Measurements from ENCODE around the gene PDE9A.
"Not testable (repeated sequence)": the region's sequence is repeated elsewhere in the genome, so short reads cannot be mapped to it uniquely, and the experiment has no call there.

The PDE9A gene

DNA sequence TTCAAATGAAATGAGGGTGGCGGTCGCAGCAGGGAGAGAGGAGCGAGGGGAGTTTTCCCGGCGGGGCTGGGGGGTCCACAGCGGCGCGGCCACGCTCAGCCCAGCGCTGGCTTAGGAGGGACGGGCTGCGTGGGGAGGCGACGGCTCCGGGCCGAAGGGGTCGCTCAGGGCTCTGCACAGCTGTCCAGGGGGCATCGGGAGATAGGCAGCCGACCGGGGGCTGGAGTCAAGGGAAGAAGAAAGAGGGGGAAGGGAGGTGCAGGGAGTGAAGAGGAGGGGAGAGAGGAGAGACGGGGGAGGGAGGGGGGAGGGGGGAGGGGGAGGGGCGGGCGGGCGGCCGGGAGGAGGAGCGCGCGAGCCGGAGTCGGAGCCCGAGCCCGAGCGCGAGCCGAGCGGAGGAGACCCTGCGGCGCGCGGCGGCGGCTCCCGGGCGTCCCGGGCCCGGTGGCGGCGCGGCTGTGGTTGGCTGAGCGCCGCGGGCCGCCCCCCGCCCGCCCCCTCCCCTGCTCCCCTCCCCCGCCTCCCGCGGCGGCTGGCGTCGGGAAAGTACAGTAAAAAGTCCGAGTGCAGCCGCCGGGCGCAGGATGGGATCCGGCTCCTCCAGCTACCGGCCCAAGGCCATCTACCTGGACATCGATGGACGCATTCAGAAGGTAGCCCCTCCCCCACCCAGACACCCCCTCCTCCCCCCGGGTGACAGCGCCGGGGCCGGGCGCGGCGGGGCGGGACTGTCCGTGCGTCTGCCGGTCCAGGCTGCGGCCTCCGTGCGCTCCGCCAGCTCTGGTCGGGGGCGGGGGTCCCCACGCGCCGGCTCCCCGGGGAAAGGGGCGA lies at the start of gene PDE9A:
PDE9A (plus strand) TSS at position 391 of the 831 bp plus-strand sequence; CDS start at position 585, 194 bp downstream.
- no peak for DNase-seq (ENCODE audit: low read depth in 2 of 2, low spot score in 1 of 2)

DNA sequence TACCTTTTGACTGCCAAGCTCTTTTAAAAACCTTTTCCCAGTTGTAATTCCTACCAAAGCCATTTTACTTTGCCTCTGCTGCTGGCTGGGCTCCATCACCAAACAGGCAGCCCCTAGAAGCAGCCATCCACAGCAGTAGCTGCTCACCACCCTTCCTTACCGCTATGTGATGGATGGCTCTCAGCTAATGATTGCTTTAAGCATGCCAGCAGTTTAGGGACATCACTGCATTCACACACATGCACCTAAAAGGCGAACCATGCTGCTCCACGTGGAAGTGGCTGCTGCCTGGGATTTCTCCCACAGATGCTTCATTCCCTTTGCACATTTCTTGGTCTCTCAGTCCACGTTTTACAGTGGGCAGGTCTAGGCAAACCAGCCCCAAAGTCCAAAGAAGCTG lies 46.3 kb upstream of the PDE9A start:
- no peak for DNase-seq (ENCODE audit: low read depth in 2 of 2, low spot score in 1 of 2)

DNA sequence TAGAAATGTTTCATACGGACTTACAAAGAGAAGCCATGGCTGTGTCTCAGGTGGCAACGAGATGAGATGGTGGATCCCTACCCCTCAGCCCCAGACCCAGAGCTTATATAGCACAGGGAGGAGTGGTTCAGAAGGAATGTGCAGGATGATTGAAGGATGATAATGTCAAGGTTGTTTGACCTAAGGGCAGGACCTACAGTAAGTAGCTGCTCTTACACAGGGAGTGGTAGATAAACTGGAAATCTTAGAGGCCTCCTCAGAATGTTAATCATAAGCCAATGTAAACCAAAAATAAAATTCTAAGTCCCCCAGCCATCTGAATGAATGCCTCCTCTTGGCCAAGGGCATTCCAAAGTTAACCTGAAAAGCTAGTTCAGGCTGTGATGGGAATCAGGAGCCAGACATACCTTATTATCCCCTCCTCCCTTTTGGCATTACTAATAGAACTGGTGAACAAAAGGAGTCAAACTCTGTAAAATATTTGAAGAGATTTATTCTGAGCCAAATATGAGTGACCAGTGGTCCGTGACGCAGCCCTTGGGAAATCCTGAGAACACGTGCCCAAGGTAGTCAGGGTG lies 45.8 kb upstream of the PDE9A start:
- no peak for DNase-seq (ENCODE audit: low read depth in 2 of 2, low spot score in 1 of 2)

- DNase-seq (ENCODE audit: low read depth in 2 of 2, low spot score in 1 of 2): no peak
These were observed 45.0 kb upstream of the PDE9A start for GRCh38 chr21:42608446-42608845.

DNA sequence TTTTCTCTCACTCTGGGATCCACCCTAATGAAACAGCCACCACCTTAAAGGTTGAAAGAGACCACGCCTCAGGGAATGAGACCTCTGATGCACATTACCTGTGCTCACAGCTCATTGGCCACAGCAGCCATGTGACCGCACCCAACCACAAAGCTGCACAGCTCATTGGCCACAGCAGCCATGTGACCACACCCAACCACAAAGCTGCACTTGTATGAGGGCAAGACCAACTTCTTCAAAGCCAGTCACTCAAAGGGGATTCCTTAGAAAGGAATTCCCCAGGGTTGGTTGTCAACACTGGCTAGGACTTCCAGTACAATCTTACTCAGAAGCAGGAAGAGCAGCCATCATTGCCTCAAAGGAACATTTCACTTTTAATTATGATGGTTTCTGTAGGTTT lies 43.6 kb upstream of the PDE9A start:
- no peak for DNase-seq (ENCODE audit: low read depth in 2 of 2, low spot score in 1 of 2)

GRCh38 chr21:42611852-42612251 lies 41.6 kb upstream of the PDE9A start:
- no peak for DNase-seq (ENCODE audit: low read depth in 2 of 2, low spot score in 1 of 2)

GRCh38 chr21:42612390-42612789 lies 41.0 kb upstream of the PDE9A start:
- no peak for DNase-seq (ENCODE audit: low read depth in 2 of 2, low spot score in 1 of 2)

DNA sequence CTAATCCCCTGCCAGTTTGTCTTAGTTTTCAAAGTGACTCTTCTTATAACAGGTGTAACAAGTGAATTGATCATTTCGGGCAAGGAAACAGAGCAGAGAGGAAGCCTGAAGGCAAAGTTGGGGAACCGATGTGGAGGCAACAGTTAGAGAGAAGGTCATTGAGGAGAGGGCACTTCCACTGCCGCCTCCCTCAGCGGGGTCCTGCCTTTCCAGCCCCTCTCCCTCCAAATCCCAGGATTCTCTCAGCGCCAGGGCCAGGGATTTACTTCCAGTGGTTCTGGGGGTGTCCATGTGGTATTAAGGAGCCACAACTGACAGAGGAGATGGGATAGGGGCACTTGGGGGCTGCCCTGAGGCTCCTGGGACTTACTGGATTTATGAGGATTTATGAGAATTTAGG lies 39.7 kb upstream of the PDE9A start:
- no peak for DNase-seq (ENCODE audit: low read depth in 2 of 2, low spot score in 1 of 2)

GRCh38 chr21:42614396-42614795 lies 39.0 kb upstream of the PDE9A start:
- DNase-seq (ENCODE audit: low read depth in 2 of 2, low spot score in 1 of 2): no peak

- no peak for DNase-seq (ENCODE audit: low read depth in 2 of 2, low spot score in 1 of 2)
These were observed 38.5 kb upstream of the PDE9A start for GRCh38 chr21:42614811-42615351.

DNA sequence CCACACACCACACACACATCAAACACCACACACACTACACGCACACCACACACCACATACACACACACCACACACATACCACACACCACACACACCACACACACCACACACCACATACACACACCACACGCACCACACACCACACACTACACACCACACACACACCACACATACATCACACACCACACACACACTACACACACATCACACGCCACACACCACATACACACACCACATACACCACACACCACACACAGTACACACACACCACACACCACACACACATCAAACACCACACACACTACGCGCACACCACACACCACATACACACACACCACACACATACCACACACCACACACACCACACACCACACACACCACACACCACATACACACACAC lies 38.0 kb upstream of the PDE9A start:
- not testable (repeated sequence) for DNase-seq (ENCODE audit: low read depth in 2 of 2, low spot score in 1 of 2)

DNA sequence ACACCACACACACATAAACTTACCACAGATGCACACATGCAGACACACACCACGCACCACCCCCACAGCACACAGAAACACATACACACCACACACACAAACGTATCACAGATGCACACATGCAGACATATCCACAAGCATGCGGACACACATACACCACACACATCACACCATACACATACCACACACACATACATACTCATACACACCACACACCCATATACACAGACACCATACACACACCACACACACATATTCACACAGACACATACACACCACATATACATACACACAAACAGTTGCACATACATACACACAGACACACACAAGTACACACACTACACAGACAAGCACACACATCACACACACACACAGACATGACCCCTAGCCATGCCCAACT lies 37.5 kb upstream of the PDE9A start:
- no peak for DNase-seq (ENCODE audit: low read depth in 2 of 2, low spot score in 1 of 2)

DNA sequence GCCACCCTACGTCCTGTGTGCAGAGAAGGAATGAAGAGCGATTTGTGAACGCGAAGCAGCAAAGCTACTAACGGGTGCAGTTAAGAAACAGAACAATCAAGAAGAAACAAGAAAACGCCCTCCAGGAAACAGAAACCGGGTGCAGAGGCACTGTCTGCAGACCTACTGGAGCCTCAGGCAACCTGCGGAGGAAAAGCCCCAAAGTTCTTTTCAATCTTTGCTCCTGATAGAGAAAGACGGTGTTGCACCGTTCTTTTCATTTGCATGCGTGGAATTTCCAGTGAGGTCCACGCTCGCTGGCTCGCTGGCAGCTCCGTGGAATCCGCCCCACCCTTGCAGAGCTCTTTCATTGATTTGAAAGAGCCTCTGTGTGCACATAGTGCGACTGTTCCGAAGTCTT lies 37.0 kb upstream of the PDE9A start:
- no peak for DNase-seq (ENCODE audit: low read depth in 2 of 2, low spot score in 1 of 2)

DNA sequence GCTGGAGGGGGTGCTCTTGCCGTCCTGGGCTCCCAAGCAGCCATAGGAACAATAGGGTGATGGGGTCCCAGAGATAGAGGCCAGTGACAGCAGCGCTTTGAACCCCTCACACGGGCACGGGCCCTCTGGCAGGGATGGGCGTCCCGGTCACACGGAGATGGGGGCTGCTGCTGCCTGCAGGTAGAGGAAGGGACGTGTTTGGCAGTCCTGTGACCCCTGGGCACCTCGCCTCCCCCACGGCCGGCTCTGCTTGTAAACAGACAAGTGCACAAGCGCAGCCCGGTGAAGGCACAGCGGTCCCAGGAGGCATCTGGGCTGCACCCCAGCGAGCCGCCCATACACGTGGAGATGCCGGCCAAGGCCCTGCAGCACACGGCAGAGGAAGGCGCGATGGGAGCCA lies 36.5 kb upstream of the PDE9A start:
- no peak for DNase-seq (ENCODE audit: low read depth in 2 of 2, low spot score in 1 of 2)

- DNase-seq (ENCODE audit: low read depth in 2 of 2, low spot score in 1 of 2): no peak
These were observed 35.9 kb upstream of the PDE9A start for GRCh38 chr21:42617486-42617885.

DNA sequence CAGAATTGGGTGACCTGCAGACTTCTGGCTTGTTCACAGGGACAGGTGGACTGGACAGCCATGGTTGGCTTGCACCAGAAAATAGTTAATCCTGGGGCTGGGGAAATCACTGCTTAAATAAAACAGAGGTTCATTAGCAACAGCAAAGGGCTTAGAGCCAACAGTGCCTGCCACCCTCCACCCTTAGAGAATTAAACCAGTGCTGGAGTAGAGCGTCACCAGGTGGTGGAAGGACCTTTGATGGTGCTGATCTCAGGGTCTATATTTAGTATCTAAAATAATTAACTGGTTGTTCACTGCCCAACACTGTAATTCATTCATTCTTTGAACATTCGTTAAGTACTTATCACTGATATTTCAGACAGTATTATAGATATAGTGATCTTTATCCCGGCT lies 34.7 kb upstream of the PDE9A start:
- no peak for DNase-seq (ENCODE audit: low read depth in 2 of 2, low spot score in 1 of 2)

- DNase-seq (ENCODE audit: low read depth in 2 of 2, low spot score in 1 of 2): no peak
These were observed 34.3 kb upstream of the PDE9A start for GRCh38 chr21:42619166-42619565.

GRCh38 chr21:42619841-42620240 lies 33.6 kb upstream of the PDE9A start:
- DNase-seq (ENCODE audit: low read depth in 2 of 2, low spot score in 1 of 2): no peak

DNA sequence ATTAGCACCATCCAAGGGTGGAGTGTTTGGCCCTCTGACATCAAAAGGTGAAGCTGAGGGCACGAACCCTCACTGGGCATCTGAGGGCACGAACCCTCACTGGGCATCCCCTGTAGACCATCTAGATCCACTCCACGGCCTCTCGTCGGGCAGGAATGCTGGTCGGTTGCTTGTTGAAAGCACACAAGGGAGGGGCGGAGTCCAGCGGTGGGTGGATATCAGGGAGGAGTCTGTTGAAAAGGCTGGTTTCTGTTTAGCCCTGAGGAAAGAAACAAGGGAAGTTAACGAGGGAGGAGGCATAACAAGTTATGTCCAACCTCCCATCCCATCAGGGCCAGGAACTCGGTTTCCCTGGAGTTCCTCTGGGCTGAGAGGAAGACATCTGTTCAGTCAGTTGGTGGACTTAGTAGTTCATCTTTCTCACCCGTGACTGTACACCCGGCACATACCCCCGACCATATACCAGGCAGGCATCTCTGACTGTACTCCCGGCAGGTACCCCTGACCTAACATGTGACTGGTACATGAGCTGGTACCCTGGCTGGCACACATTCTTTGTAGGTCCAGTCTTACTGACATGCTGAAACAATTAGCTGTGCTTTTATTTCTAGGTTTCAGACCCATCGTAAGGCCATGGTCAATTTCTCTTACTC lies 32.1 kb upstream of the PDE9A start:
- no peak for DNase-seq (ENCODE audit: low read depth in 2 of 2, low spot score in 1 of 2)

- no peak for DNase-seq (ENCODE audit: low read depth in 2 of 2, low spot score in 1 of 2)
These were observed 31.6 kb upstream of the PDE9A start for GRCh38 chr21:42621819-42622177.

DNA sequence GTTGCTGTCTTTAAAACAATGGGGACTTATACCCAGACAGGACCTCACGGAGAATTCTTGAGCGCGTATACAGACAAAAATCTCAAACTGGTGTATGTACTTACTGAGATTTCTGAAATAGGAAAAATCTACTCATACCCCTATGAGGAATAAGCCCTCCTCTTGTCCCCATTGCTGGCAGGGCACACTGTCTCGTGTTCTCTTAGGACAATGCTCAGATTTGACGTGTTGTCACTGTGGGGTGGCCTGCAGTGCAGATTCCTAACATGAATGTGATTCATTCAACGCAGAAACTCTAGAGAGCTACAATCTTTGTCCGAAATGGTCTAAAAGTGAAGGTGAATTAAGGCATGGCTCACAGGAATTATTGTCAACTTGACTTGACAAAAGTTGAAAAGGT lies 31.1 kb upstream of the PDE9A start:
- DNase-seq (ENCODE audit: low read depth in 2 of 2, low spot score in 1 of 2): no peak

- no peak for DNase-seq (ENCODE audit: low read depth in 2 of 2, low spot score in 1 of 2)
These were observed 29.7 kb upstream of the PDE9A start for GRCh38 chr21:42623694-42624093.

Data from stimulated activated CD8-positive, alpha-beta memory T cell treated with anti-CD3 and anti-CD28 coated beads, Interleukin-4, amount 100 ng/mL, for 4 hours (primary cell).